NCI-H526 treated with DMSO at 0.1 percent for 48 hours (cell line): Measurements from ENCODE around the gene DAND5.
"Not testable (repeated sequence)": the region's sequence is repeated elsewhere in the genome, so short reads cannot be mapped to it uniquely, and the experiment has no call there.

Experiments
- DNase-seq: peaks from one replicate; lab custom pipeline; 2025; lab: John Stamatoyannopoulos, UW

DAND5 gene

GRCh38 chr19:12946092-12946721, 23.2 kb upstream of the DAND5 start:
- DNase-seq, result no peak

- DNase-seq, result no peak
Measured at GRCh38 chr19:12946731-12947496, 22.5 kb upstream of the DAND5 start.

- DNase-seq, result no peak
Measured at GRCh38 chr19:12947702-12948611, 21.4 kb upstream of the DAND5 start.

GRCh38 chr19:12948612-12949362, 20.6 kb upstream of the DAND5 start:
- DNase-seq, result no peak

- no peak for DNase-seq
Measured at GRCh38 chr19:12949363-12950283, 19.8 kb upstream of the DAND5 start.

GRCh38 chr19:12952050-12952449, 17.3 kb upstream of the DAND5 start:
- not testable (repeated sequence) for DNase-seq

- no peak for DNase-seq
Measured at GRCh38 chr19:12952488-12953137, 16.8 kb upstream of the DAND5 start.

- no peak for DNase-seq
Measured at GRCh38 chr19:12953138-12953798, 16.1 kb upstream of the DAND5 start.

- no peak for DNase-seq
Measured at GRCh38 chr19:12953799-12954611, 15.4 kb upstream of the DAND5 start.

- DNase-seq, result no peak
Measured at GRCh38 chr19:12954612-12954962, 14.8 kb upstream of the DAND5 start.

GRCh38 chr19:12955575-12955974, 13.8 kb upstream of the DAND5 start:
- DNase-seq, result not testable (repeated sequence)

- no peak for DNase-seq
Measured at GRCh38 chr19:12955996-12956395, 13.4 kb upstream of the DAND5 start.

- peak; percentile 60 for DNase-seq
Measured at GRCh38 chr19:12956446-12957388, 12.7 kb upstream of the DAND5 start, which contains the start of gene GADD45GIP1. GADD45GIP1 (minus strand) TSS chr19:12957223; CDS start chr19:12957212, 11 bp downstream.

- not testable (repeated sequence) for DNase-seq
Measured at GRCh38 chr19:12957389-12957952, 11.9 kb upstream of the DAND5 start.

- DNase-seq, result no peak
Measured at GRCh38 chr19:12959481-12959880, 9.9 kb upstream of the DAND5 start.

GRCh38 chr19:12965017-12965811, 4.2 kb upstream of the DAND5 start:
- DNase-seq, result no peak

- DNase-seq, result no peak
Measured at GRCh38 chr19:12965812-12966135, 3.6 kb upstream of the DAND5 start.
